H1 (cell line): ENCODE results near the gene CADPS. TPM values are rescaled to one million over a fixed set of nuclear protein-coding genes. Genes with fewer than 3 reads are reported as not detected.

ENCODE experiments used
- CTCF ChIA-PET: fragments of 300-600 bp; sonication (Branson Sonifier 250); formaldehyde crosslinking; loops from one replicate; lab custom pipeline; 2021; ENCODE audit not compliant: partially characterized antibody; lab: Charles Lee
- POLR2A ChIA-PET: fragments of 300-600 bp; sonication (Branson Sonifier 250); formaldehyde crosslinking; loops from one replicate; lab custom pipeline; 2021; ENCODE audit warnings: inconsistent platforms; ENCODE audit not compliant: partially characterized antibody; lab: Charles Lee
- DNase-seq, 2 experiments: peaks; one replicate each; pipeline versions ENCODE4 v3.0.0 to v3.0.0-alpha.2; 2010 to 2022; ENCODE audit warnings: low spot score in 2 of 2, low read depth in 1 of 2, mixed read lengths in 1 of 2
- FAIRE-seq: peaks from 2 replicates; lab custom pipeline; 2011; peaks lifted over from hg19 to GRCh38; lab: Jason Lieb, UNC
- H2AFZ ChIP-seq: 2 replicates; pipeline ENCODE4 v1.8.1; 2012; ENCODE audit warnings: low read length, inconsistent platforms
- H2AK5ac ChIP-seq: 2 replicates; pipeline ENCODE4 v1.6.1; 2013; ENCODE audit warnings: low read depth, low read length
- H2BK120ac ChIP-seq: replicated peaks from 2 replicates; pipeline ENCODE3; 2013; ENCODE audit warnings: low read depth, low read length, inconsistent platforms
- H2BK12ac ChIP-seq: 2 replicates; pipeline ENCODE4 v1.6.1; 2013; ENCODE audit warnings: low read depth, low read length
- H2BK15ac ChIP-seq: 2 replicates; pipeline ENCODE4 v1.6.1; 2013; ENCODE audit warnings: low read length
- H2BK20ac ChIP-seq: 2 replicates; pipeline ENCODE4 v1.6.1; 2013; ENCODE audit warnings: low read length
- H2BK5ac ChIP-seq: 2 replicates; pipeline ENCODE4 v1.6.1; 2013; ENCODE audit warnings: low read depth, low read length
- H3K14ac ChIP-seq: 2 replicates; pipeline ENCODE4 v1.6.1; 2013; ENCODE audit warnings: inconsistent platforms; ENCODE audit not compliant: insufficient read length
- H3K18ac ChIP-seq: 2 replicates; pipeline ENCODE4 v1.6.1; 2013; ENCODE audit warnings: low read length; ENCODE audit errors: extremely low read depth
- H3K23ac ChIP-seq: 2 replicates; pipeline ENCODE4 v1.6.1; 2013; ENCODE audit warnings: inconsistent platforms; ENCODE audit not compliant: insufficient read length
- H3K23me2 ChIP-seq: 2 replicates; pipeline ENCODE4 v1.6.1; 2013; ENCODE audit warnings: low read depth, low read length
- H3K27ac ChIP-seq: 2 replicates; pipeline ENCODE4 v1.6.1; 2011; ENCODE audit warnings: low read depth, low read length, inconsistent platforms
- H3K27me3 ChIP-seq, 4 experiments: replicated peaks in 1 of 4; 1 replicate in 1 of 4; 2 replicates in 3 of 4; pipeline versions ENCODE4 v1.6.1 to v1.8.1; 2011 to 2013; ENCODE audit warnings: low read length in 3 of 4, mild to moderate bottlenecking in 3 of 4, inconsistent platforms in 2 of 4, mixed read lengths in 2 of 4, moderate library complexity in 1 of 4; ENCODE audit not compliant: control insufficient read depth in 3 of 4, insufficient read depth in 3 of 4; ENCODE audit errors: extremely low read depth in 1 of 4
- H3K36me3 ChIP-seq, 4 experiments: 2 replicates each; pipeline versions ENCODE4 v1.6.1 to v1.8.1; 2011 to 2013; ENCODE audit warnings: mild to moderate bottlenecking in 4 of 4, low read length in 3 of 4, moderate library complexity in 2 of 4, control low read depth in 1 of 4, inconsistent platforms in 1 of 4; ENCODE audit not compliant: insufficient read depth in 4 of 4, control insufficient read depth in 2 of 4
- H3K4ac ChIP-seq: replicated peaks from 2 replicates; pipeline ENCODE3; 2013; ENCODE audit warnings: low read length, low read depth, mixed read lengths, inconsistent platforms; ENCODE audit not compliant: insufficient read length
- H3K4me1 ChIP-seq, 4 experiments: replicated peaks in 1 of 4; 1 replicate in 1 of 4; 2 replicates in 3 of 4; pipeline versions ENCODE4 v1.6.1 to v1.8.1; 2011 to 2013; ENCODE audit warnings: low read length in 3 of 4, inconsistent platforms in 2 of 4, mixed read lengths in 1 of 4; ENCODE audit not compliant: insufficient read depth in 4 of 4, control insufficient read depth in 3 of 4
- H3K4me2 ChIP-seq, 2 experiments: 2 replicates each; pipeline versions ENCODE4 v1.6.1 to v1.8.1; 2011 to 2013; ENCODE audit warnings: low read depth in 2 of 2, low read length in 2 of 2, control low read depth in 1 of 2, inconsistent platforms in 1 of 2, mild to moderate bottlenecking in 1 of 2; ENCODE audit not compliant: insufficient read depth in 1 of 2
- H3K4me3 ChIP-seq, 4 experiments: fragments of 200-600, 300-600 bp in 1 of 4; sonication (generic), shearing (Covaris generic), sonication (Bioruptor Twin) in 1 of 4; 2 replicates each; pipeline versions ENCODE4 v1.5.1 to v1.8.1; 2011 to 2016; ENCODE audit warnings: low read length in 4 of 4, low read depth in 3 of 4, control low read depth in 2 of 4, inconsistent platforms in 2 of 4, mild to moderate bottlenecking in 2 of 4, mixed read lengths in 1 of 4, moderate library complexity in 1 of 4; ENCODE audit not compliant: insufficient read depth in 2 of 4; ENCODE audit errors: extremely low read depth in 1 of 4
- H3K56ac ChIP-seq: replicated peaks from 2 replicates; pipeline ENCODE3; 2013; ENCODE audit warnings: low read depth, mild to moderate bottlenecking, mixed read lengths, low read length, inconsistent platforms; ENCODE audit not compliant: insufficient read length
- H3K79me1 ChIP-seq: 2 replicates; pipeline ENCODE4 v1.6.1; 2013; ENCODE audit warnings: low read depth, low read length, control low read depth
- H3K79me2 ChIP-seq, 2 experiments: 2 replicates each; pipeline versions ENCODE4 v1.6.1 to v1.8.1; 2012 to 2013; ENCODE audit warnings: low read length in 2 of 2, mild to moderate bottlenecking in 2 of 2, inconsistent platforms in 1 of 2; ENCODE audit not compliant: insufficient read depth in 2 of 2, control insufficient read depth in 1 of 2
- H3K9ac ChIP-seq, 4 experiments: replicated peaks in 1 of 4; 1 replicate in 1 of 4; 2 replicates in 3 of 4; pipeline versions ENCODE4 v1.6.1 to v1.8.1; 2011 to 2013; ENCODE audit warnings: low read depth in 3 of 4, low read length in 3 of 4, control low read depth in 2 of 4, mild to moderate bottlenecking in 2 of 4, moderate library complexity in 2 of 4, inconsistent platforms in 1 of 4; ENCODE audit errors: extremely low read depth in 1 of 4
- H3K9me3 ChIP-seq, 2 experiments: 2 replicates each; pipeline versions ENCODE4 v1.6.1 to v1.8.1; 2012 to 2013; ENCODE audit warnings: mild to moderate bottlenecking in 2 of 2, moderate library complexity in 2 of 2, control low read depth in 1 of 2, inconsistent platforms in 1 of 2, low read depth in 1 of 2, low read length in 1 of 2, mixed read lengths in 1 of 2; ENCODE audit not compliant: insufficient read depth in 2 of 2
- H4K20me1 ChIP-seq, 2 experiments: replicated peaks in 1 of 2; 2 replicates each; pipeline versions ENCODE3 to v1.8.1; 2011 to 2013; ENCODE audit warnings: inconsistent platforms in 2 of 2, low read length in 2 of 2, mild to moderate bottlenecking in 1 of 2; ENCODE audit not compliant: insufficient read depth in 2 of 2, control insufficient read depth in 1 of 2
- H4K5ac ChIP-seq: 2 replicates; pipeline ENCODE4 v1.6.1; 2013; ENCODE audit warnings: low read length, low read depth, mixed read lengths, inconsistent platforms; ENCODE audit not compliant: insufficient read length
- H4K8ac ChIP-seq: 2 replicates; pipeline ENCODE4 v1.8.0; 2013; ENCODE audit warnings: mild to moderate bottlenecking, moderate library complexity, low read length, inconsistent platforms; ENCODE audit not compliant: insufficient read depth; ENCODE audit errors: extremely low read depth
- H4K91ac ChIP-seq: replicated peaks from 2 replicates; pipeline ENCODE3; 2013; ENCODE audit warnings: low read length, mixed read lengths, inconsistent platforms; ENCODE audit not compliant: insufficient read length
- CREB1 ChIP-seq: IDR thresholded peaks from 2 replicates; pipeline ENCODE4 v1.6.1; 2012; ENCODE audit warnings: inconsistent platforms
- JUND ChIP-seq: IDR thresholded peaks from 2 replicates; pipeline ENCODE4 v1.6.1; 2011; ENCODE audit warnings: mild to moderate bottlenecking, improper control_type of control experiment, low read length
- SIN3A ChIP-seq, 2 experiments: IDR thresholded peaks in 1 of 2; conservative IDR thresholded peaks in 1 of 2; 2 replicates each; pipeline ENCODE4 v1.6.1; 2011 to 2012; ENCODE audit warnings: low read length in 2 of 2, improper control_type of control experiment in 1 of 2, low read depth in 1 of 2, mild to moderate bottlenecking in 1 of 2
- WGBS, 2 experiments: shearing (Covaris generic) in 1 of 2; methylation state at CpG; one replicate each; pipeline versions ENCODE4 v1.1.6 to v1.1.7; 2013 to 2015; ENCODE audit warnings: low lambda C conversion rate in 2 of 2, mixed read lengths in 2 of 2, inconsistent platforms in 1 of 2, low coverage in 1 of 2, missing lambda C conversion rate in 1 of 2; ENCODE audit not compliant: insufficient replicate concordance in 2 of 2, insufficient coverage in 1 of 2, insufficient read length in 1 of 2; ENCODE audit errors: extremely low coverage in 1 of 2, missing lambda C conversion rate in 1 of 2; 5-methylcytosine and 5-hydroxymethylcytosine counted together
- polyA plus RNA-seq, 7 experiments: library from polyadenylated mRNA; depleted of rRNA in 3 of 7; stranded (reverse) in 5 of 7; unstranded in 2 of 7; fragments of >200 nt in 5 of 7; fragments of 200-250 nt in 2 of 7; gene quantifications; 1 replicate in 5 of 7; 2 replicates in 1 of 7; 4 replicates in 1 of 7; pipeline versions ENCODE4 v1.2.1 to v1.2.3, GENCODE V29; 2011 to 2013; ENCODE audit warnings: missing spikeins in 2 of 7, mixed read lengths in 2 of 7
- total RNA-seq: library from RNA; stranded (reverse); fragmentation: NEBNext Ultra II Directional; extraction: Animal tissue kit (Norgen Biotek cat#: 25700); gene quantifications from 2 replicates; pipeline ENCODE4 v1.2.1, GENCODE V29; 2021

The CADPS gene
- total and polyA plus RNA-seq, 2 of the 8 experiments (the other 6 are each of a cell fraction or from before 2014, with no cell fraction given) = 7.1 to 10.2 TPM

DNA sequence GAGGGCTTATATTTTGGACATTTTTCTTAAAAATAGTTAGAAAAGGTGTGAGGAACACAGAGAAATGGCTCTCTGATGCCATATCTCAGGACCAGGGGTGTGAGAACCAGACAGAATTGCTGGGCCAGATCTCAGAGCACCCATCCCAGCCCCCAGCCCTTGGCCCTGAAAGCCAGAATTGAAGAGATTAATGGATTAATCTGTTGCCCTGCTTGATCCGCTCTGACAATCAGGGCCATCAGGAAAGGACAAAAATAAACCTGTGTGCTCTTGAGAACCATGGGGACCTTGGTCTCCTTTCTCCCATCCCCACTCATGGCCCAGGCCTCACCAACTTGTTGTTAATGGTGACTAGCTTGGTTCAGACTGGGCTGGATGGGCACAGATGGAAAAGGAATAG, 113.5 kb downstream of the CADPS start:
- Histone ChIP-seq H3K4me3 (no peak overlapping the region), H3K4me2 (no peak overlapping the region), H4K20me1 (no peaks in the 10 kb centered on the region), H3K23me2 (no peaks in the 10 kb centered on the region; the same call in 1 of the 2 replicates), H2BK120ac (no peak overlapping the region), H3K14ac (no peak overlapping the region), H4K8ac (no peak overlapping the region), H3K4me1 (no peaks in the 10 kb centered on the region), H3K27ac (no peak overlapping the region), H2AFZ (no peak overlapping the region), H3K27me3 (no peaks in the 10 kb centered on the region), H2BK12ac (no peak overlapping the region), H3K56ac (no peak overlapping the region), H2BK5ac (no peak overlapping the region), H3K9ac (no peak overlapping the region), H2BK15ac (no peak overlapping the region), H3K9me3 (no peaks in the 10 kb centered on the region), H3K79me1 (no peaks in the 10 kb centered on the region), H3K4ac (no peak overlapping the region), H3K79me2 (no peaks in the 10 kb centered on the region), H3K23ac (no peak overlapping the region), H3K36me3 (no peaks in the 10 kb centered on the region), H4K5ac (no peak overlapping the region), H2AK5ac (no peak overlapping the region), H3K18ac (no peak overlapping the region), H2BK20ac (no peak overlapping the region), H4K91ac (no peak overlapping the region)
- TF ChIP-seq JUND (no peak), SIN3A (conservative IDR thresholded peaks at IDR 0.05 in 1 of 2, IDR thresholded peaks at IDR 0.05 in 1 of 2; ENCODE audit: low read depth in 1 of 2, low read length in 2 of 2) (no peak), CREB1 (no peak)
- no peak for DNase-seq
- 94% methylated on average over 1 of the region's 1 CpG; no CpG with 5 or more reads in 1 of the 2 experiments for WGBS, 2 experiments
- FAIRE-seq = no peak
- CTCF ChIA-PET = no interaction called here
- POLR2A ChIA-PET = interaction anchor here (0.6 kb wide), 1 partner anchor 125 kb away, joined by 3 read pairs; no protein-coding TSS in a partner anchor
